ENCODE measurements around the gene GDA.

DNA sequence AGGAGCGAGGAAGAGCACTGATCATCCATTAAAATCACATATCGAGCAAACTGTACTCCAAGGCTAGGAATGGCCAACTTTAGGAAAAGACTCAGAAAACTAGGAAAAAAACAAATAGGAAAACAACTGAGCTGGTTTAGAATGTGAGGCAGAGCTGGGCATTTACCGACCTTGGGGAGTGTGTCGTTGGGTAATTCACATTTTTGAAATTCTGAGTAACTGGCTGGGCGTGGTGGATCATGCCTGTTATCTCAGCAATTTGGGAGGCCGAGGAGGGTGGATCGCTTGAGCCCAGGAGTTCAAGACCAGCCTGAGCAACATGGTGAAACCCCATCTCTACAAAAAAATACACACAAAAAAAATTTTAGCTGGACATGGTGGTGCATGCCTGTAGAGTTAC, 145.7 kb downstream of the GDA start:
- TF ChIP-seq CTCF (IDR thresholded peaks at IDR 0.05): no peak
- no peak for TF ChIP-seq POLR2A (IDR thresholded peaks at IDR 0.05)
